Vagina (tissue), 2 donors: ENCODE measurements around the gene PSEN1. TPM values are rescaled to one million over a fixed set of nuclear protein-coding genes. Genes with fewer than 3 reads are reported as not detected.

ENCODE experiments used
- DNase-seq, 2 donors: peaks; one replicate each; pipeline ENCODE4 v3.0.0-alpha.2; 2017; ENCODE audit errors: extremely low spot score in 2 of 2
- H3K27ac ChIP-seq: fragments of 200-600 bp; sonication (generic); one replicate; pipeline ENCODE4 v1.5.1; 2019
- H3K27me3 ChIP-seq: fragments of 200-600 bp; sonication (generic); one replicate; pipeline ENCODE4 v1.5.1; 2019
- H3K36me3 ChIP-seq, 2 donors: fragments of 200-600 bp; sonication (generic); one replicate each; pipeline ENCODE4 v1.5.1; 2017 to 2019
- H3K4me1 ChIP-seq: fragments of 200-600 bp; sonication (generic); one replicate; pipeline ENCODE4 v1.5.1; 2019
- H3K4me3 ChIP-seq, 2 donors: fragments of 200-600 bp; sonication (generic); 1 replicate in 1 of 2; 2 replicates in 1 of 2; pipeline ENCODE4 v1.5.1; 2016 to 2019
- H3K9me3 ChIP-seq: fragments of 200-600 bp; sonication (generic); one replicate; pipeline ENCODE4 v1.5.1; 2019
- POLR2A ChIP-seq, 2 donors: fragments of 450-650 bp; IDR thresholded peaks; one replicate each; pipeline ENCODE4 v1.6.1; 2017; ENCODE audit warnings: antibody characterized with exemption in 2 of 2, mild to moderate bottlenecking in 2 of 2, moderate library complexity in 2 of 2
- POLR2AphosphoS5 ChIP-seq, 2 donors: sonication (generic); formaldehyde crosslinking; IDR thresholded peaks; one replicate each; pipeline ENCODE4 v1.9.0; 2017; ENCODE audit warnings: antibody characterized with exemption in 2 of 2, mild to moderate bottlenecking in 2 of 2, low read depth in 1 of 2; ENCODE audit not compliant: insufficient read depth in 1 of 2
- intact Hi-C: fragments of 100-400 bp; cut with DNase I; formaldehyde crosslinking; loops from one replicate; pipeline ENCODE4 v1.15.1; 2023
- total RNA-seq: library from RNA; depleted of rRNA; stranded (reverse); fragments of >200 nt; gene quantifications from one replicate; pipeline ENCODE4 v1.2.3, GENCODE V29; 2016
- TF ChIP-seq, protein P1 (sequence below), 3 experiments: fragments of 450-650 bp in 2 of 3; fragments of 200-600 bp in 1 of 3; sonication (generic) in 1 of 3; IDR thresholded peaks; one replicate each; pipeline ENCODE4 v1.5.1; 2017 to 2019; ENCODE audit warnings: antibody characterized with exemption in 3 of 3, mild to moderate bottlenecking in 2 of 3, moderate library complexity in 2 of 3

Gene PSEN1
- total RNA-seq, 1 donor from 2014 or later: 47.1 TPM

DNA sequence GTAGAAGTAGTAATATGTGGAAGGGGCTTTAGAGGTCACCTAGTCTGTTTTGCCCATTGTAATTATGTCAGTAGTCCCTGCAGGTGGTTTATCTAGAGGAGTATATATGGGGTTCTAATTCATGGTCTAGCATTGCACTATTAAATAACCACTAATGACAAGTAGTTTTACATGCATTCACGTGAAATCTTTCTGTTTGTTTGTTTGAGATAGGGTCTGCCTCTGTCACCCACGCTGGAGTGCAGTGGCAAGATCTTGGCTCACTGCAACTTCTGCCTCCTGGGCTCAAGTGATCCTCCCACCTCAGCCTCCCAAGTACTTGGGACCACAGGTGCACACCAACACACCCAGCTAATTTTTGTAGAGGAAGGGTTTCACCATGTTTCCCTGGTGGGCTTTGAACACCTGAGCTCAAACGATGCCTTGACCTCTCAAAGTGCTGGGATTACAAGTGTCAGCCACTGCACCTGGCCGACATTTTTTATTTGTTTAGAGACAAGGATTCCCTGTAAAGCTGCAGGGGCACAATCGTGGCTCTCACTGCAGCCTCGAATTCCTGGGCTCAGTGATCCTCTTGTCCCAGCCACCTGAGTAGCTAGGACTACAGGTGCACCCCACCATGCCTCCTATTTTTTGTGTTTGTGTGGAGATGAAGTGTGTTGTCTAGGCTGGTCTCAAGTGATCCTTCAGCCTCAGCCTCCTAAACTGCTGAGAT lies 12.0 kb upstream of the PSEN1 start:
- no peak for TF ChIP-seq POLR2A (IDR thresholded peaks at IDR 0.05)
- TF ChIP-seq, protein P1, sequence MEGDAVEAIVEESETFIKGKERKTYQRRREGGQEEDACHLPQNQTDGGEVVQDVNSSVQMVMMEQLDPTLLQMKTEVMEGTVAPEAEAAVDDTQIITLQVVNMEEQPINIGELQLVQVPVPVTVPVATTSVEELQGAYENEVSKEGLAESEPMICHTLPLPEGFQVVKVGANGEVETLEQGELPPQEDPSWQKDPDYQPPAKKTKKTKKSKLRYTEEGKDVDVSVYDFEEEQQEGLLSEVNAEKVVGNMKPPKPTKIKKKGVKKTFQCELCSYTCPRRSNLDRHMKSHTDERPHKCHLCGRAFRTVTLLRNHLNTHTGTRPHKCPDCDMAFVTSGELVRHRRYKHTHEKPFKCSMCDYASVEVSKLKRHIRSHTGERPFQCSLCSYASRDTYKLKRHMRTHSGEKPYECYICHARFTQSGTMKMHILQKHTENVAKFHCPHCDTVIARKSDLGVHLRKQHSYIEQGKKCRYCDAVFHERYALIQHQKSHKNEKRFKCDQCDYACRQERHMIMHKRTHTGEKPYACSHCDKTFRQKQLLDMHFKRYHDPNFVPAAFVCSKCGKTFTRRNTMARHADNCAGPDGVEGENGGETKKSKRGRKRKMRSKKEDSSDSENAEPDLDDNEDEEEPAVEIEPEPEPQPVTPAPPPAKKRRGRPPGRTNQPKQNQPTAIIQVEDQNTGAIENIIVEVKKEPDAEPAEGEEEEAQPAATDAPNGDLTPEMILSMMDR (IDR thresholded peaks at IDR 0.05): no peak
- TF ChIP-seq POLR2AphosphoS5 (IDR thresholded peaks at IDR 0.05; ENCODE audit: insufficient read depth in 1 of 2, low read depth in 1 of 2): no peak
- H3K36me3 ChIP-seq: peaks cover 0 to 29% of the 10 kb centered on the region in 2 donors
- H3K27me3 ChIP-seq: no peaks in the 10 kb centered on the region
- intact Hi-C loops: no loop called here
- H3K4me1 ChIP-seq: no peaks in the 10 kb centered on the region
- H3K27ac ChIP-seq: no peak overlapping the region
- no peaks in the 10 kb centered on the region for H3K9me3 ChIP-seq
- no peak overlapping the region for H3K4me3 ChIP-seq
- no peak for DNase-seq

DNA sequence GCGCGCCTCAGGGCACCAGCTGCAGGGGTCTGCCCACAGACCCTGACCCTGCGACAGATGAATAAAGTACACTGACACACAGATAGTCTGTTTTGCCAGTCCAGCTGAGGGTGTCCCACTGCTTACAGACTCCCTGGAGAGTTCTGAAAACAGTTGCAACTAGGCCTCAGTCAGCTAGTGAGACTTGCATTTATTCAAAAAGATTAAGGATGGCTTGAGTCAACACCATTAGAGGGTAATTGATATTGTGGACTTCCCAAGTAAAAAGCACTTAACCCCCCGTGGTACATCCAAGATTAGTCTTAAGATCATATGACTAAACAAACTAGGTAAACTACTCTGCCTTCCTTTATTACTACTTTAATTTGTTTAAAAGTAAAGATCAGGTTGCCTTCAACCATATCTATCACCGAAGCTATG lies 11.1 kb upstream of the PSEN1 start:
- TF ChIP-seq POLR2A (IDR thresholded peaks at IDR 0.05): no peak
- TF ChIP-seq, protein P1 (IDR thresholded peaks at IDR 0.05): no peak
- no peak for TF ChIP-seq POLR2AphosphoS5 (IDR thresholded peaks at IDR 0.05; ENCODE audit: insufficient read depth in 1 of 2, low read depth in 1 of 2)
- Histone ChIP-seq H3K27ac (no peak overlapping the region), H3K36me3 (peaks cover 0 to 21% of the 10 kb centered on the region in 2 donors), H3K4me1 (no peaks in the 10 kb centered on the region), H3K27me3 (no peaks in the 10 kb centered on the region), H3K9me3 (no peaks in the 10 kb centered on the region), H3K4me3 (no peak overlapping the region)
- DNase-seq: no peak
- intact Hi-C loops: no loop called here

GRCh38 chr14:73125746-73126145 lies 10.6 kb upstream of the PSEN1 start:
- Histone ChIP-seq H3K9me3 (no peaks in the 10 kb centered on the region), H3K4me1 (no peaks in the 10 kb centered on the region), H3K27me3 (no peaks in the 10 kb centered on the region), H3K36me3 (peaks cover 0 to 16% of the 10 kb centered on the region in 2 donors), H3K27ac (no peak overlapping the region), H3K4me3 (no peak overlapping the region)
- no peak for DNase-seq
- TF ChIP-seq, protein P1 (IDR thresholded peaks at IDR 0.05): no peak
- TF ChIP-seq POLR2AphosphoS5 (IDR thresholded peaks at IDR 0.05; ENCODE audit: insufficient read depth in 1 of 2, low read depth in 1 of 2) (no peak), POLR2A (IDR thresholded peaks at IDR 0.05) (no peak)
- intact Hi-C loops: no loop called here

GRCh38 chr14:73133795-73134194 lies 2.5 kb upstream of the PSEN1 start:
- TF ChIP-seq POLR2A (IDR thresholded peaks at IDR 0.05): no peak
- no peak for TF ChIP-seq POLR2AphosphoS5 (IDR thresholded peaks at IDR 0.05; ENCODE audit: insufficient read depth in 1 of 2, low read depth in 1 of 2)
- TF ChIP-seq, protein P1 (IDR thresholded peaks at IDR 0.05): no peak
- Histone ChIP-seq H3K4me1 (peaks cover 20% of the 10 kb centered on the region), H3K36me3 (no peaks in the 10 kb centered on the region), H3K9me3 (no peaks in the 10 kb centered on the region), H3K27ac (no peak overlapping the region), H3K4me3 (no peak overlapping the region), H3K27me3 (no peaks in the 10 kb centered on the region)
- intact Hi-C loops: no loop called here
- no peak for DNase-seq

GRCh38 chr14:73136085-73136386 lies 271 bp upstream of the PSEN1 start:
- Histone ChIP-seq H3K4me3 (peak overlapping the region; percentile 76 to 88), H3K27ac (peak overlapping the region; percentile 96), H3K27me3 (no peaks in the 10 kb centered on the region), H3K4me1 (peaks cover 29% of the 10 kb centered on the region), H3K9me3 (no peaks in the 10 kb centered on the region), H3K36me3 (no peaks in the 10 kb centered on the region)
- intact Hi-C loops: no loop called here
- no peak for DNase-seq
- no peak for TF ChIP-seq POLR2A (IDR thresholded peaks at IDR 0.05)
- no peak for TF ChIP-seq POLR2AphosphoS5 (IDR thresholded peaks at IDR 0.05; ENCODE audit: insufficient read depth in 1 of 2, low read depth in 1 of 2)
- TF ChIP-seq, protein P1 (IDR thresholded peaks at IDR 0.05): no peak
